H1 (cell line): Measurements from ENCODE around the gene DGKD. TPM values are rescaled to one million over a fixed set of nuclear protein-coding genes. Genes with fewer than 3 reads are reported as not detected.

Experiments used
- CTCF ChIA-PET: fragments of 300-600 bp; sonication (Branson Sonifier 250); formaldehyde crosslinking; loops from one replicate; lab custom pipeline; 2021; ENCODE audit not compliant: partially characterized antibody; lab: Charles Lee
- POLR2A ChIA-PET: fragments of 300-600 bp; sonication (Branson Sonifier 250); formaldehyde crosslinking; loops from one replicate; lab custom pipeline; 2021; ENCODE audit warnings: inconsistent platforms; ENCODE audit not compliant: partially characterized antibody; lab: Charles Lee
- DNase-seq, 2 experiments: peaks; one replicate each; pipeline versions ENCODE4 v3.0.0 to v3.0.0-alpha.2; 2010 to 2022; ENCODE audit warnings: low spot score in 2 of 2, low read depth in 1 of 2, mixed read lengths in 1 of 2
- FAIRE-seq: peaks from 2 replicates; lab custom pipeline; 2011; peaks lifted over from hg19 to GRCh38; lab: Jason Lieb, UNC
- H2AFZ ChIP-seq: 2 replicates; pipeline ENCODE4 v1.8.1; 2012; ENCODE audit warnings: low read length, inconsistent platforms
- H2AK5ac ChIP-seq: 2 replicates; pipeline ENCODE4 v1.6.1; 2013; ENCODE audit warnings: low read depth, low read length
- H2BK120ac ChIP-seq: replicated peaks from 2 replicates; pipeline ENCODE3; 2013; ENCODE audit warnings: low read depth, low read length, inconsistent platforms
- H2BK12ac ChIP-seq: 2 replicates; pipeline ENCODE4 v1.6.1; 2013; ENCODE audit warnings: low read depth, low read length
- H2BK15ac ChIP-seq: 2 replicates; pipeline ENCODE4 v1.6.1; 2013; ENCODE audit warnings: low read length
- H2BK20ac ChIP-seq: 2 replicates; pipeline ENCODE4 v1.6.1; 2013; ENCODE audit warnings: low read length
- H2BK5ac ChIP-seq: 2 replicates; pipeline ENCODE4 v1.6.1; 2013; ENCODE audit warnings: low read depth, low read length
- H3K14ac ChIP-seq: 2 replicates; pipeline ENCODE4 v1.6.1; 2013; ENCODE audit warnings: inconsistent platforms; ENCODE audit not compliant: insufficient read length
- H3K18ac ChIP-seq: 2 replicates; pipeline ENCODE4 v1.6.1; 2013; ENCODE audit warnings: low read length; ENCODE audit errors: extremely low read depth
- H3K23ac ChIP-seq: 2 replicates; pipeline ENCODE4 v1.6.1; 2013; ENCODE audit warnings: inconsistent platforms; ENCODE audit not compliant: insufficient read length
- H3K23me2 ChIP-seq: 2 replicates; pipeline ENCODE4 v1.6.1; 2013; ENCODE audit warnings: low read depth, low read length
- H3K27ac ChIP-seq: 2 replicates; pipeline ENCODE4 v1.6.1; 2011; ENCODE audit warnings: low read depth, low read length, inconsistent platforms
- H3K27me3 ChIP-seq, 4 experiments: replicated peaks in 1 of 4; 1 replicate in 1 of 4; 2 replicates in 3 of 4; pipeline versions ENCODE4 v1.6.1 to v1.8.1; 2011 to 2013; ENCODE audit warnings: low read length in 3 of 4, mild to moderate bottlenecking in 3 of 4, inconsistent platforms in 2 of 4, mixed read lengths in 2 of 4, moderate library complexity in 1 of 4; ENCODE audit not compliant: control insufficient read depth in 3 of 4, insufficient read depth in 3 of 4; ENCODE audit errors: extremely low read depth in 1 of 4
- H3K36me3 ChIP-seq, 4 experiments: 2 replicates each; pipeline versions ENCODE4 v1.6.1 to v1.8.1; 2011 to 2013; ENCODE audit warnings: mild to moderate bottlenecking in 4 of 4, low read length in 3 of 4, moderate library complexity in 2 of 4, control low read depth in 1 of 4, inconsistent platforms in 1 of 4; ENCODE audit not compliant: insufficient read depth in 4 of 4, control insufficient read depth in 2 of 4
- H3K4ac ChIP-seq: replicated peaks from 2 replicates; pipeline ENCODE3; 2013; ENCODE audit warnings: low read length, low read depth, mixed read lengths, inconsistent platforms; ENCODE audit not compliant: insufficient read length
- H3K4me1 ChIP-seq, 4 experiments: replicated peaks in 1 of 4; 1 replicate in 1 of 4; 2 replicates in 3 of 4; pipeline versions ENCODE4 v1.6.1 to v1.8.1; 2011 to 2013; ENCODE audit warnings: low read length in 3 of 4, inconsistent platforms in 2 of 4, mixed read lengths in 1 of 4; ENCODE audit not compliant: insufficient read depth in 4 of 4, control insufficient read depth in 3 of 4
- H3K4me2 ChIP-seq, 2 experiments: 2 replicates each; pipeline versions ENCODE4 v1.6.1 to v1.8.1; 2011 to 2013; ENCODE audit warnings: low read depth in 2 of 2, low read length in 2 of 2, control low read depth in 1 of 2, inconsistent platforms in 1 of 2, mild to moderate bottlenecking in 1 of 2; ENCODE audit not compliant: insufficient read depth in 1 of 2
- H3K4me3 ChIP-seq, 4 experiments: fragments of 200-600, 300-600 bp in 1 of 4; sonication (generic), shearing (Covaris generic), sonication (Bioruptor Twin) in 1 of 4; 2 replicates each; pipeline versions ENCODE4 v1.5.1 to v1.8.1; 2011 to 2016; ENCODE audit warnings: low read length in 4 of 4, low read depth in 3 of 4, control low read depth in 2 of 4, inconsistent platforms in 2 of 4, mild to moderate bottlenecking in 2 of 4, mixed read lengths in 1 of 4, moderate library complexity in 1 of 4; ENCODE audit not compliant: insufficient read depth in 2 of 4; ENCODE audit errors: extremely low read depth in 1 of 4
- H3K56ac ChIP-seq: replicated peaks from 2 replicates; pipeline ENCODE3; 2013; ENCODE audit warnings: low read depth, mild to moderate bottlenecking, mixed read lengths, low read length, inconsistent platforms; ENCODE audit not compliant: insufficient read length
- H3K79me1 ChIP-seq: 2 replicates; pipeline ENCODE4 v1.6.1; 2013; ENCODE audit warnings: low read depth, low read length, control low read depth
- H3K79me2 ChIP-seq, 2 experiments: 2 replicates each; pipeline versions ENCODE4 v1.6.1 to v1.8.1; 2012 to 2013; ENCODE audit warnings: low read length in 2 of 2, mild to moderate bottlenecking in 2 of 2, inconsistent platforms in 1 of 2; ENCODE audit not compliant: insufficient read depth in 2 of 2, control insufficient read depth in 1 of 2
- H3K9ac ChIP-seq, 4 experiments: replicated peaks in 1 of 4; 1 replicate in 1 of 4; 2 replicates in 3 of 4; pipeline versions ENCODE4 v1.6.1 to v1.8.1; 2011 to 2013; ENCODE audit warnings: low read depth in 3 of 4, low read length in 3 of 4, control low read depth in 2 of 4, mild to moderate bottlenecking in 2 of 4, moderate library complexity in 2 of 4, inconsistent platforms in 1 of 4; ENCODE audit errors: extremely low read depth in 1 of 4
- H3K9me3 ChIP-seq, 2 experiments: 2 replicates each; pipeline versions ENCODE4 v1.6.1 to v1.8.1; 2012 to 2013; ENCODE audit warnings: mild to moderate bottlenecking in 2 of 2, moderate library complexity in 2 of 2, control low read depth in 1 of 2, inconsistent platforms in 1 of 2, low read depth in 1 of 2, low read length in 1 of 2, mixed read lengths in 1 of 2; ENCODE audit not compliant: insufficient read depth in 2 of 2
- H4K20me1 ChIP-seq, 2 experiments: replicated peaks in 1 of 2; 2 replicates each; pipeline versions ENCODE3 to v1.8.1; 2011 to 2013; ENCODE audit warnings: inconsistent platforms in 2 of 2, low read length in 2 of 2, mild to moderate bottlenecking in 1 of 2; ENCODE audit not compliant: insufficient read depth in 2 of 2, control insufficient read depth in 1 of 2
- H4K5ac ChIP-seq: 2 replicates; pipeline ENCODE4 v1.6.1; 2013; ENCODE audit warnings: low read length, low read depth, mixed read lengths, inconsistent platforms; ENCODE audit not compliant: insufficient read length
- H4K8ac ChIP-seq: 2 replicates; pipeline ENCODE4 v1.8.0; 2013; ENCODE audit warnings: mild to moderate bottlenecking, moderate library complexity, low read length, inconsistent platforms; ENCODE audit not compliant: insufficient read depth; ENCODE audit errors: extremely low read depth
- H4K91ac ChIP-seq: replicated peaks from 2 replicates; pipeline ENCODE3; 2013; ENCODE audit warnings: low read length, mixed read lengths, inconsistent platforms; ENCODE audit not compliant: insufficient read length
- GABPA ChIP-seq: IDR thresholded peaks from 2 replicates; pipeline ENCODE4 v1.6.1; 2011; ENCODE audit warnings: mild to moderate bottlenecking, low read length, moderate library complexity, borderline replicate concordance; ENCODE audit not compliant: insufficient read depth
- JUN ChIP-seq: IDR thresholded peaks from 2 replicates; pipeline ENCODE4 v1.6.1; 2011; ENCODE audit warnings: low read depth, mild to moderate bottlenecking, improper control_type of control experiment, low read length
- KDM1A ChIP-seq: fragments of 200-600, 300-600 bp; sonication (generic); IDR thresholded peaks from 2 replicates; pipeline ENCODE4 v1.7.1; 2016; ENCODE audit warnings: mild to moderate bottlenecking, low read length, borderline replicate concordance
- NANOG ChIP-seq: IDR thresholded peaks from 2 replicates; pipeline ENCODE4 v1.6.1; 2011; ENCODE audit warnings: low read length, low read depth, mild to moderate bottlenecking, inconsistent platforms; ENCODE audit not compliant: insufficient read depth, poor library complexity, severe bottlenecking
- RNF2 ChIP-seq: fragments of 200-900, 300-1000 bp; sonication (generic); IDR thresholded peaks from 2 replicates; pipeline ENCODE4 v1.7.1; 2016; ENCODE audit warnings: borderline replicate concordance, low read depth, mild to moderate bottlenecking, antibody characterized with exemption, low read length; ENCODE audit not compliant: poor library complexity, severe bottlenecking; ENCODE audit errors: missing control alignments
- SIX5 ChIP-seq: IDR thresholded peaks from 2 replicates; pipeline ENCODE4 v1.6.1; 2011; ENCODE audit warnings: mild to moderate bottlenecking, low read depth, low read length
- TBP ChIP-seq: IDR thresholded peaks from 2 replicates; pipeline ENCODE4 v1.6.1; 2011; ENCODE audit warnings: low read depth, low read length, improper control_type of control experiment
- WGBS, 2 experiments: shearing (Covaris generic) in 1 of 2; methylation state at CpG; one replicate each; pipeline versions ENCODE4 v1.1.6 to v1.1.7; 2013 to 2015; ENCODE audit warnings: low lambda C conversion rate in 2 of 2, mixed read lengths in 2 of 2, inconsistent platforms in 1 of 2, low coverage in 1 of 2, missing lambda C conversion rate in 1 of 2; ENCODE audit not compliant: insufficient replicate concordance in 2 of 2, insufficient coverage in 1 of 2, insufficient read length in 1 of 2; ENCODE audit errors: extremely low coverage in 1 of 2, missing lambda C conversion rate in 1 of 2; 5-methylcytosine and 5-hydroxymethylcytosine counted together
- polyA plus RNA-seq, 7 experiments: library from polyadenylated mRNA; depleted of rRNA in 3 of 7; stranded (reverse) in 5 of 7; unstranded in 2 of 7; fragments of >200 nt in 5 of 7; fragments of 200-250 nt in 2 of 7; gene quantifications; 1 replicate in 5 of 7; 2 replicates in 1 of 7; 4 replicates in 1 of 7; pipeline versions ENCODE4 v1.2.1 to v1.2.3, GENCODE V29; 2011 to 2013; ENCODE audit warnings: missing spikeins in 2 of 7, mixed read lengths in 2 of 7
- total RNA-seq: library from RNA; stranded (reverse); fragmentation: NEBNext Ultra II Directional; extraction: Animal tissue kit (Norgen Biotek cat#: 25700); gene quantifications from 2 replicates; pipeline ENCODE4 v1.2.1, GENCODE V29; 2021

DGKD gene
- total and polyA plus RNA-seq, 2 of the 8 experiments (the other 6 are each of a cell fraction or from before 2014, with no cell fraction given), result 7.7 to 30.9 TPM

- ChIA-PET CTCF (interaction anchor here (0.6 to 2.0 kb wide), 4 partner anchors 31 to 71 kb away, joined by 3 to 5 read pairs (median 4); no protein-coding TSS in a partner anchor), POLR2A (no interaction called here)
- Histone ChIP-seq H3K79me2 (no peaks in the 10 kb centered on the region), H3K23me2 (no peaks in the 10 kb centered on the region), H3K36me3 (no peaks in the 10 kb centered on the region), H2AFZ (no peak overlapping the region), H3K14ac (no peak overlapping the region), H4K91ac (no peak overlapping the region), H3K9me3 (no peaks in the 10 kb centered on the region), H2BK120ac (no peak overlapping the region), H2BK5ac (no peak overlapping the region), H3K27ac (no peak overlapping the region), H3K4ac (no peak overlapping the region), H3K4me1 (peaks cover 0 to 9% (median 3%) of the 10 kb centered on the region in 4 experiments; a peak in 5 of 7 replicates), H4K8ac (no peak overlapping the region), H3K79me1 (no peaks in the 10 kb centered on the region), H2AK5ac (no peak overlapping the region), H4K5ac (no peak overlapping the region), H3K18ac (no peak overlapping the region), H3K4me3 (no peak overlapping the region), H2BK15ac (no peak overlapping the region), H3K27me3 (no peaks in the 10 kb centered on the region; a peak in 1 of 7 replicates), H3K23ac (no peak overlapping the region), H4K20me1 (peaks cover 0 to 2% of the 10 kb centered on the region in 2 experiments), H3K9ac (no peak overlapping the region), H3K4me2 (no peak overlapping the region), H2BK20ac (no peak overlapping the region), H3K56ac (no peak overlapping the region), H2BK12ac (no peak overlapping the region)
- TF ChIP-seq TBP (no peak), JUN (no peak), NANOG (no peak), RNF2 (no peak), SIX5 (no peak), KDM1A (no peak), GABPA (no peak)
- WGBS, 2 experiments, result 91% methylated on average over 8 of the region's 8 CpGs; no CpG with 5 or more reads in 1 of the 2 experiments
- FAIRE-seq (no peak), DNase-seq (no peak)
Observed at GRCh38 chr2:233372855-233373254, 18.6 kb downstream of the DGKD start.
